Measurements from ENCODE around the gene C12orf60. TPM values are rescaled to one million over a fixed set of nuclear protein-coding genes. Genes with fewer than 3 reads are reported as not detected.

C12orf60 gene
- total RNA-seq, 1 experiment from 2014 or later, result 2.0 TPM

GRCh38 chr12:14776236-14776961 is 27.1 kb upstream of the C12orf60 start:
- DNase-seq (ENCODE audit: low read depth), result peak; percentile 35

- peak; percentile 65 for DNase-seq (ENCODE audit: low read depth)
These were observed 26.2 kb upstream of the C12orf60 start for GRCh38 chr12:14777271-14777670.

- no peak for DNase-seq (ENCODE audit: low read depth)
These were observed 23.6 kb upstream of the C12orf60 start for GRCh38 chr12:14779834-14780233.

- no peak for DNase-seq (ENCODE audit: low read depth)
These were observed 22.6 kb upstream of the C12orf60 start for GRCh38 chr12:14780859-14781258.

- DNase-seq (ENCODE audit: low read depth), result no peak
These were observed 21.9 kb upstream of the C12orf60 start for GRCh38 chr12:14781563-14781962.

- DNase-seq (ENCODE audit: low read depth), result no peak
These were observed 20.7 kb upstream of the C12orf60 start for GRCh38 chr12:14782756-14783155.

GRCh38 chr12:14784471-14784870 is 19.0 kb upstream of the C12orf60 start:
- DNase-seq (ENCODE audit: low read depth), result no peak

- DNase-seq (ENCODE audit: low read depth), result no peak
These were observed 17.9 kb upstream of the C12orf60 start for GRCh38 chr12:14785568-14785967.

- DNase-seq (ENCODE audit: low read depth), result no peak
These were observed 8.4 kb upstream of the C12orf60 start for GRCh38 chr12:14795028-14795448.

- DNase-seq (ENCODE audit: low read depth), result no peak
These were observed 1.2 kb upstream of the C12orf60 start for GRCh38 chr12:14802247-14802646.

GRCh38 chr12:14802721-14803010 is 804 bp upstream of the C12orf60 start:
- DNase-seq (ENCODE audit: low read depth), result no peak

GRCh38 chr12:14803830-14804160 is 325 bp downstream of the C12orf60 start:
- no peak for DNase-seq (ENCODE audit: low read depth)

GRCh38 chr12:14810167-14810952 is 6.9 kb downstream of the C12orf60 start:
- no peak for DNase-seq (ENCODE audit: low read depth)

GRCh38 chr12:14810953-14811483 is 7.5 kb downstream of the C12orf60 start:
- peak; percentile 52 for DNase-seq (ENCODE audit: low read depth)

GRCh38 chr12:14811486-14811885 is 8.0 kb downstream of the C12orf60 start:
- no peak for DNase-seq (ENCODE audit: low read depth)

- DNase-seq (ENCODE audit: low read depth), result no peak
These were observed 10.5 kb downstream of the C12orf60 start, which contains the start of gene SMCO3 for GRCh38 chr12:14814014-14814413. TSS of gene SMCO3 (minus strand) at chr12:14814182. CDS start at chr12:14806680, 7,502 bp downstream.

GRCh38 chr12:14824012-14824634 is 20.7 kb downstream of the C12orf60 start:
- no peak for DNase-seq (ENCODE audit: low read depth)

GRCh38 chr12:14825256-14825655 is 21.8 kb downstream of the C12orf60 start:
- DNase-seq (ENCODE audit: low read depth), result no peak

GRCh38 chr12:14826491-14826890 is 23.0 kb downstream of the C12orf60 start:
- no peak for DNase-seq (ENCODE audit: low read depth)

GRCh38 chr12:14827043-14827442 is 23.6 kb downstream of the C12orf60 start:
- DNase-seq (ENCODE audit: low read depth), result no peak

GRCh38 chr12:14828892-14829291 is 25.4 kb downstream of the C12orf60 start:
- DNase-seq (ENCODE audit: low read depth), result no peak

- no peak for DNase-seq (ENCODE audit: low read depth)
These were observed 29.9 kb downstream of the C12orf60 start for GRCh38 chr12:14833336-14833735.

GRCh38 chr12:14833952-14834351 is 30.5 kb downstream of the C12orf60 start:
- peak; percentile 78 for DNase-seq (ENCODE audit: low read depth)

All from M059J (cell line).